ENCODE results near the gene STAP2. TPM values are rescaled to one million over a fixed set of nuclear protein-coding genes. Genes with fewer than 3 reads are reported as not detected.

Gene STAP2
- polyA plus RNA-seq, 1 donor (not counting 4 experiments of a cell fraction or from before 2014, with no cell fraction given) = 60.0 TPM

GRCh38 chr19:4284974-4285373, 53.7 kb downstream of the STAP2 start:
- no peaks in the 10 kb centered on the region for H4K20me1 ChIP-seq (ENCODE audit: control insufficient read depth, extremely low read depth, insufficient read depth, low read length)
- no peaks in the 10 kb centered on the region for H3K9me1 ChIP-seq (ENCODE audit: control insufficient read depth, extremely low read depth, insufficient read depth, low read length)
- H3K9ac ChIP-seq (ENCODE audit: control insufficient read depth, extremely low read depth, insufficient read depth, low read length) = no peak overlapping the region
- peak overlapping the region; percentile 16 for H3K4me2 ChIP-seq (ENCODE audit: control insufficient read depth, extremely low read depth, insufficient read depth, low read depth, low read length)
- H3K4me1 ChIP-seq (ENCODE audit: control insufficient read depth, extremely low read depth, insufficient read depth, low read length) = no peaks in the 10 kb centered on the region
- H3K4me3 ChIP-seq (ENCODE audit: control insufficient read depth in 2 of 3, extremely low read depth in 1 of 3, insufficient read depth in 2 of 3, low read depth in 1 of 3, low read length in 3 of 3) = no peak overlapping the region
- H2AFZ ChIP-seq (ENCODE audit: control insufficient read depth, low read length) = no peak overlapping the region
- FAIRE-seq (no peak), DNase-seq (ENCODE audit: low read depth, low spot score) (no peak)
- H3K79me2 ChIP-seq (ENCODE audit: control insufficient read depth, insufficient read depth, low read length) = no peaks in the 10 kb centered on the region
- H3K27ac ChIP-seq (ENCODE audit: control insufficient read depth, insufficient read depth, low read length) = no peak overlapping the region
- no peaks in the 10 kb centered on the region for H3K36me3 ChIP-seq (ENCODE audit: control insufficient read depth in 2 of 2, extremely low read depth in 1 of 2, insufficient read depth in 2 of 2, low read length in 2 of 2)
- dilution Hi-C loops (cut with MboI; ENCODE audit: extremely low pct_ligation_motif_present, low sequenced_read_pairs) = no loop called here
- TF ChIP-seq CTCF (optimal IDR thresholded peaks at IDR 0.05 in 1 of 3, IDR thresholded peaks at IDR 0.05 in 1 of 3, conservative IDR thresholded peaks at IDR 0.05 in 1 of 3; ENCODE audit: extremely low read depth in 1 of 3, insufficient read depth in 2 of 3, low read length in 3 of 3) = no peak
- no peak for TF ChIP-seq EZH2 (IDR thresholded peaks at IDR 0.05; ENCODE audit: low read length)
- H3K9me3 ChIP-seq (ENCODE audit: control insufficient read depth, low read depth, low read length) = no peaks in the 10 kb centered on the region
- peaks cover 31% of the 10 kb centered on the region for H3K27me3 ChIP-seq (ENCODE audit: control insufficient read depth, extremely low read depth, insufficient read depth, low read length)

- no peaks in the 10 kb centered on the region for H3K9me1 ChIP-seq (ENCODE audit: control insufficient read depth, extremely low read depth, insufficient read depth, low read length)
- no peak overlapping the region for H2AFZ ChIP-seq (ENCODE audit: control insufficient read depth, low read length)
- H3K9ac ChIP-seq (ENCODE audit: control insufficient read depth, extremely low read depth, insufficient read depth, low read length) = no peak overlapping the region
- no peaks in the 10 kb centered on the region for H3K9me3 ChIP-seq (ENCODE audit: control insufficient read depth, low read depth, low read length)
- no peaks in the 10 kb centered on the region for H3K4me1 ChIP-seq (ENCODE audit: control insufficient read depth, extremely low read depth, insufficient read depth, low read length)
- TF ChIP-seq EZH2 (IDR thresholded peaks at IDR 0.05; ENCODE audit: low read length) (no peak), CTCF (optimal IDR thresholded peaks at IDR 0.05 in 1 of 3, IDR thresholded peaks at IDR 0.05 in 1 of 3, conservative IDR thresholded peaks at IDR 0.05 in 1 of 3; ENCODE audit: extremely low read depth in 1 of 3, insufficient read depth in 2 of 3, low read length in 3 of 3) (no peak)
- H4K20me1 ChIP-seq (ENCODE audit: control insufficient read depth, extremely low read depth, insufficient read depth, low read length) = no peaks in the 10 kb centered on the region
- FAIRE-seq (no peak), DNase-seq (ENCODE audit: low read depth, low spot score) (no peak)
- peak overlapping the region; percentile 16 for H3K4me2 ChIP-seq (ENCODE audit: control insufficient read depth, extremely low read depth, insufficient read depth, low read depth, low read length)
- no peak overlapping the region for H3K4me3 ChIP-seq (ENCODE audit: control insufficient read depth in 2 of 3, extremely low read depth in 1 of 3, insufficient read depth in 2 of 3, low read depth in 1 of 3, low read length in 3 of 3)
- peaks cover 37% of the 10 kb centered on the region for H3K27me3 ChIP-seq (ENCODE audit: control insufficient read depth, extremely low read depth, insufficient read depth, low read length)
- no peak overlapping the region for H3K27ac ChIP-seq (ENCODE audit: control insufficient read depth, insufficient read depth, low read length)
- no peaks in the 10 kb centered on the region for H3K36me3 ChIP-seq (ENCODE audit: control insufficient read depth in 2 of 2, extremely low read depth in 1 of 2, insufficient read depth in 2 of 2, low read length in 2 of 2)
- dilution Hi-C loops (cut with MboI; ENCODE audit: extremely low pct_ligation_motif_present, low sequenced_read_pairs) = no loop called here
- no peaks in the 10 kb centered on the region for H3K79me2 ChIP-seq (ENCODE audit: control insufficient read depth, insufficient read depth, low read length)
Measured at GRCh38 chr19:4284176-4284958, 54.3 kb downstream of the STAP2 start.
